IMR-90 (cell line): ENCODE results near the gene SLC8A1. TPM values are rescaled to one million over a fixed set of nuclear protein-coding genes. Genes with fewer than 3 reads are reported as not detected.

Source experiments
- ATAC-seq: fragments of 200-7000 bp; cut with Tn5 transposase; 2 replicates; pipeline ENCODE4 v1.9.1; 2020; ENCODE audit warnings: low read depth, mild to moderate bottlenecking, moderate library complexity
- BruUV-seq: library from RNA; stranded (reverse); fragments of 400-500 nt; replicated peaks from 2 replicates; lab custom pipeline; 2021; lab: Mats Ljungman, UMichigan
- CTCF ChIA-PET: fragments of 300-600 bp; formaldehyde crosslinking; extraction: SDS; loops from one replicate; lab custom pipeline; 2021; ENCODE audit warnings: antibody characterized with exemption; lab: Yijun Ruan, JAX
- POLR2A ChIA-PET: fragments of 300-600 bp; sonication (Branson Sonifier 250); formaldehyde crosslinking; loops from one replicate; lab custom pipeline; 2022; ENCODE audit warnings: antibody characterized with exemption; ENCODE audit not compliant: unreplicated experiment; lab: Charles Lee
- DNase-seq: peaks from one replicate; pipeline ENCODE4 v3.0.0; 2013
- H2AFZ ChIP-seq: replicated peaks from 2 replicates; pipeline ENCODE3; 2013; ENCODE audit warnings: low read length, mild to moderate bottlenecking; ENCODE audit not compliant: poor library complexity
- H2AK5ac ChIP-seq: 2 replicates; pipeline ENCODE4 v1.6.1; 2013; ENCODE audit warnings: low read depth, low read length, inconsistent platforms
- H2AK9ac ChIP-seq: replicated peaks from 2 replicates; pipeline ENCODE3; 2013; ENCODE audit warnings: mild to moderate bottlenecking, low read depth, low read length, moderate library complexity; ENCODE audit not compliant: poor library complexity
- H2BK120ac ChIP-seq: 2 replicates; pipeline ENCODE4 v1.6.1; 2013; ENCODE audit warnings: low read depth, low read length, inconsistent platforms
- H2BK15ac ChIP-seq: 3 replicates; pipeline ENCODE4 v1.6.1; 2013; ENCODE audit warnings: low read depth, low read length, inconsistent platforms
- H2BK20ac ChIP-seq: 2 replicates; pipeline ENCODE4 v1.6.1; 2013; ENCODE audit warnings: low read depth, mild to moderate bottlenecking, inconsistent platforms, low read length, moderate library complexity
- H2BK5ac ChIP-seq: 2 replicates; pipeline ENCODE4 v1.6.1; 2013; ENCODE audit warnings: mild to moderate bottlenecking, low read depth, low read length, inconsistent platforms; ENCODE audit not compliant: poor library complexity, severe bottlenecking
- H3K14ac ChIP-seq: replicated peaks from 2 replicates; pipeline ENCODE4 v1.6.1; 2013; ENCODE audit warnings: low read depth, low read length, inconsistent platforms
- H3K18ac ChIP-seq: 2 replicates; pipeline ENCODE4 v1.6.1; 2013; ENCODE audit warnings: low read depth, low read length, control low read depth
- H3K23ac ChIP-seq: 2 replicates; pipeline ENCODE4 v1.6.1; 2013; ENCODE audit warnings: low read depth, low read length, inconsistent platforms
- H3K27ac ChIP-seq: 2 replicates; pipeline ENCODE4 v1.5.1; 2013; ENCODE audit warnings: mild to moderate bottlenecking, control low read depth, low read length; ENCODE audit not compliant: insufficient read depth
- H3K27me3 ChIP-seq: 2 replicates; pipeline ENCODE4 v1.6.1; 2013; ENCODE audit warnings: low read length; ENCODE audit not compliant: control insufficient read depth, insufficient read depth
- H3K36me3 ChIP-seq: 2 replicates; pipeline ENCODE4 v1.6.1; 2013; ENCODE audit warnings: low read length, mixed read lengths; ENCODE audit not compliant: control insufficient read depth, insufficient read depth
- H3K4ac ChIP-seq: 2 replicates; pipeline ENCODE4 v1.6.1; 2013; ENCODE audit warnings: low read depth, low read length, inconsistent platforms
- H3K4me1 ChIP-seq: 2 replicates; pipeline ENCODE4 v1.6.1; 2013; ENCODE audit warnings: low read length, mixed read lengths; ENCODE audit not compliant: control insufficient read depth, insufficient read depth
- H3K4me2 ChIP-seq: 2 replicates; pipeline ENCODE4 v1.6.1; 2013; ENCODE audit warnings: low read depth, mild to moderate bottlenecking, control low read depth, low read length, moderate library complexity
- H3K4me3 ChIP-seq: 2 replicates; pipeline ENCODE4 v1.5.1; 2013; ENCODE audit warnings: low read depth, mild to moderate bottlenecking, control low read depth, low read length, moderate library complexity; ENCODE audit not compliant: insufficient read depth
- H3K56ac ChIP-seq: 2 replicates; pipeline ENCODE4 v1.6.1; 2013; ENCODE audit warnings: low read length, inconsistent platforms; ENCODE audit not compliant: insufficient read depth; ENCODE audit errors: extremely low read depth
- H3K79me1 ChIP-seq, 2 experiments: 2 replicates each; pipeline ENCODE4 v1.6.1; 2013; ENCODE audit warnings: low read length in 2 of 2, inconsistent platforms in 1 of 2, low read depth in 1 of 2
- H3K9ac ChIP-seq: 2 replicates; pipeline ENCODE4 v1.6.1; 2013; ENCODE audit warnings: low read depth, low read length, control low read depth
- H3K9me1 ChIP-seq: 2 replicates; pipeline ENCODE4 v1.6.1; 2013; ENCODE audit warnings: low read length, inconsistent platforms; ENCODE audit not compliant: insufficient read depth
- H3K9me3 ChIP-seq: 2 replicates; pipeline ENCODE4 v1.6.1; 2013; ENCODE audit warnings: low read length; ENCODE audit not compliant: control insufficient read depth, insufficient read depth
- H4K20me1 ChIP-seq: 2 replicates; pipeline ENCODE4 v1.6.1; 2013; ENCODE audit warnings: low read length, inconsistent platforms; ENCODE audit not compliant: insufficient read depth
- H4K5ac ChIP-seq: 2 replicates; pipeline ENCODE4 v1.6.1; 2013; ENCODE audit warnings: mild to moderate bottlenecking, low read depth, low read length, control low read depth
- H4K8ac ChIP-seq, 2 experiments: 2 replicates each; pipeline ENCODE4 v1.6.1; 2013; ENCODE audit warnings: low read depth in 2 of 2, low read length in 2 of 2, control low read depth in 1 of 2, inconsistent platforms in 1 of 2
- H4K91ac ChIP-seq: 2 replicates; pipeline ENCODE4 v1.6.1; 2013; ENCODE audit warnings: low read depth, low read length, inconsistent platforms; ENCODE audit not compliant: insufficient read depth
- BHLHE40 ChIP-seq: fragments of 150-350 bp; IDR thresholded peaks from 2 replicates; pipeline ENCODE4 v1.6.1; 2016; ENCODE audit warnings: mild to moderate bottlenecking, low read depth, low read length
- CEBPB ChIP-seq: IDR thresholded peaks from 2 replicates; pipeline ENCODE4 v1.6.1; 2012; ENCODE audit warnings: low read depth, low read length, improper control_type of control experiment
- CHD1 ChIP-seq: IDR thresholded peaks from 2 replicates; pipeline ENCODE4 v1.6.1; 2012; ENCODE audit warnings: low read depth, low read length, improper control_type of control experiment
- CTCF ChIP-seq: conservative IDR thresholded peaks from 2 replicates; pipeline ENCODE4 v1.5.1; 2012; ENCODE audit warnings: mild to moderate bottlenecking, low read depth, low read length, improper control_type of control experiment
- ELK1 ChIP-seq: fragments of 150-350 bp; IDR thresholded peaks from 2 replicates; pipeline ENCODE4 v1.6.1; 2016; ENCODE audit warnings: low read depth, mild to moderate bottlenecking, low read length, moderate library complexity, borderline replicate concordance
- MAFK ChIP-seq: IDR thresholded peaks from 2 replicates; pipeline ENCODE4 v1.6.1; 2012; ENCODE audit warnings: low read depth, low read length, improper control_type of control experiment
- MAZ ChIP-seq: IDR thresholded peaks from 2 replicates; pipeline ENCODE4 v1.6.1; 2012; ENCODE audit warnings: low read depth, mild to moderate bottlenecking, low read length, improper control_type of control experiment, moderate library complexity, borderline replicate concordance
- NFE2L2 ChIP-seq: fragments of 150-350 bp; IDR thresholded peaks from 2 replicates; pipeline ENCODE4 v1.6.1; 2016; ENCODE audit warnings: low read depth, mild to moderate bottlenecking, low read length
- POLR2A ChIP-seq: IDR thresholded peaks from 2 replicates; pipeline ENCODE4 v1.6.1; 2012; ENCODE audit warnings: mild to moderate bottlenecking, low read depth, low read length
- RAD21 ChIP-seq: IDR thresholded peaks from 2 replicates; pipeline ENCODE4 v1.6.1; 2012; ENCODE audit warnings: low read length, improper control_type of control experiment
- RCOR1 ChIP-seq: IDR thresholded peaks from 2 replicates; pipeline ENCODE4 v1.6.1; 2012; ENCODE audit warnings: mild to moderate bottlenecking, low read length, improper control_type of control experiment; ENCODE audit not compliant: insufficient replicate concordance
- SMC3 ChIP-seq: fragments of 150-350 bp; IDR thresholded peaks from 2 replicates; pipeline ENCODE4 v1.6.1; 2016; ENCODE audit warnings: low read depth, mild to moderate bottlenecking, antibody characterized with exemption, low read length, moderate library complexity
- USF2 ChIP-seq: fragments of 150-350 bp; IDR thresholded peaks from 2 replicates; pipeline ENCODE4 v1.6.1; 2017; ENCODE audit warnings: mild to moderate bottlenecking, antibody characterized with exemption, low read length, low read depth
- WGBS, 2 experiments: methylation state at CpG; one replicate each; pipeline versions ENCODE4 v1.1.5 to v1.1.7; 2013; ENCODE audit warnings: missing lambda C conversion rate in 2 of 2; ENCODE audit not compliant: insufficient read length in 1 of 2; ENCODE audit errors: extremely low coverage in 2 of 2; 5-methylcytosine and 5-hydroxymethylcytosine counted together
- dilution Hi-C: fragments of 300-500 bp; cut with HindIII; formaldehyde crosslinking; loops from one replicate; pipeline ENCODE4 v1.14.3; 2018; ENCODE audit warnings: low sequenced_read_pairs; ENCODE audit not compliant: unreplicated experiment
- in situ Hi-C: fragments of 300-500 bp; cut with MboI; formaldehyde crosslinking; loops from 3 replicates; pipeline ENCODE4 v1.14.3; 2019; ENCODE audit warnings: low sequenced_read_pairs, inconsistent platforms, mixed read lengths
- intact Hi-C: fragments of 100-400 bp; cut with micrococcal nuclease; formaldehyde crosslinking; loops from 2 replicates; pipeline ENCODE4 v1.10.0; 2022
- polyA plus RNA-seq, 3 experiments: library from polyadenylated mRNA; depleted of rRNA; stranded (reverse); fragments of >200 nt; gene quantifications; 2 replicates each; pipeline ENCODE4 v1.2.3, GENCODE V29; 2012; ENCODE audit warnings: low replicate concordance in 1 of 3
- total RNA-seq: library from RNA; depleted of rRNA; stranded (reverse); fragments of >200 nt; gene quantifications from 2 replicates; pipeline ENCODE4 v1.2.3, GENCODE V29; 2012

Gene SLC8A1
- total and polyA plus RNA-seq, 2 of the 4 experiments (the other 2 are of a cell fraction): 7.7 to 57.0 TPM

- no peak for TF ChIP-seq USF2
- TF ChIP-seq BHLHE40: no peak
- no peak for TF ChIP-seq NFE2L2
- no peak for TF ChIP-seq POLR2A
Observed at GRCh38 chr2:40230707-40231432, 221.0 kb downstream of the SLC8A1 start (continued).

GRCh38 chr2:40230186-40230585 is 221.7 kb downstream of the SLC8A1 start:
- no peak overlapping the region for H3K4me3 ChIP-seq
- no peak overlapping the region for H3K27ac ChIP-seq
- no peaks in the 10 kb centered on the region for H3K9me3 ChIP-seq
- BruUV-seq: no TSS peak
- no peak overlapping the region for H2AK5ac ChIP-seq
- dilution Hi-C loops: no loop called here
- no peak overlapping the region for H3K4me2 ChIP-seq
- H2BK20ac ChIP-seq: no peak overlapping the region
- no peak overlapping the region for H2AK9ac ChIP-seq
- no peaks in the 10 kb centered on the region for H3K36me3 ChIP-seq
- ChIA-PET CTCF (interaction anchor here (0.6 to 1.6 kb wide), 4 partner anchors 15 to 209 kb away, joined by 3 to 4 read pairs (median 3); no protein-coding TSS in a partner anchor), POLR2A (no interaction called here)
- H2BK15ac ChIP-seq: no peak overlapping the region
- H4K91ac ChIP-seq: no peak overlapping the region
- H3K23ac ChIP-seq: no peak overlapping the region
- no peak overlapping the region for H3K14ac ChIP-seq
- H4K20me1 ChIP-seq: no peaks in the 10 kb centered on the region
- no peak overlapping the region for H3K9ac ChIP-seq
- in situ Hi-C loops: no loop called here
- peak overlapping the region; percentile 48; the same call in 1 of the 2 replicates for H4K5ac ChIP-seq
- no peaks in the 10 kb centered on the region; a peak in 2 of 4 replicates for H3K79me1 ChIP-seq
- WGBS, 2 experiments: no CpG with 5 or more reads among the region's 1 CpG
- H3K4me1 ChIP-seq: peaks cover 6% of the 10 kb centered on the region
- ATAC-seq: no peak
- intact Hi-C loops: no loop called here
- no peak for DNase-seq
- no peaks in the 10 kb centered on the region for H3K27me3 ChIP-seq
- H2BK120ac ChIP-seq: no peak overlapping the region
- H2AFZ ChIP-seq: no peak overlapping the region
- no peak overlapping the region for H3K4ac ChIP-seq
- H2BK5ac ChIP-seq: no peak overlapping the region
- H4K8ac ChIP-seq: no peak overlapping the region
- no peak overlapping the region for H3K56ac ChIP-seq
- no peaks in the 10 kb centered on the region; the same call in 1 of the 2 replicates for H3K9me1 ChIP-seq
- no peak overlapping the region; the same call in 1 of the 2 replicates for H3K18ac ChIP-seq
- TF ChIP-seq RCOR1 (no peak), SMC3 (no peak), MAZ (no peak), CEBPB (no peak), BHLHE40 (no peak), ELK1 (no peak), MAFK (no peak), CTCF (no peak), CHD1 (no peak), RAD21 (no peak)
